MM.1S (cell line): Measurements from ENCODE around the gene GSTM4.
A peak's percentile ranks its signal among the peaks of the same experiment; 100 is the strongest.

Experiments
- DNase-seq: peaks from one replicate; pipeline ENCODE4 v3.0.0-alpha.2; 2015
- H2AFZ ChIP-seq: fragments of 300-600 bp; sonication (generic); 2 replicates; pipeline ENCODE4 v1.6.0; 2016; ENCODE audit warnings: antibody characterized with exemption, low read length
- H3F3A ChIP-seq: fragments of 300-600 bp; sonication (generic); 2 replicates; pipeline ENCODE4 v1.6.1; 2016; ENCODE audit warnings: mild to moderate bottlenecking, antibody characterized with exemption, low read length, moderate library complexity, mixed read lengths; ENCODE audit not compliant: insufficient read depth
- H3K27ac ChIP-seq: fragments of 300-600 bp; sonication (generic); 2 replicates; pipeline ENCODE4 v1.5.1; 2016; ENCODE audit warnings: mild to moderate bottlenecking, low read length
- H3K27me3 ChIP-seq: fragments of 300-600 bp; sonication (generic); replicated peaks from 2 replicates; pipeline ENCODE4 v1.6.0; 2016; ENCODE audit warnings: low read length; ENCODE audit not compliant: insufficient read depth
- H3K36me3 ChIP-seq: fragments of 300-600 bp; sonication (generic); replicated peaks from 2 replicates; pipeline ENCODE4 v1.6.1; 2016; ENCODE audit warnings: mild to moderate bottlenecking, low read length, mixed read lengths; ENCODE audit not compliant: insufficient read depth
- H3K4me1 ChIP-seq: fragments of 300-600 bp; sonication (generic); 2 replicates; pipeline ENCODE4 v1.6.1; 2016; ENCODE audit warnings: low read length, mixed read lengths
- H3K4me2 ChIP-seq: fragments of 300-600 bp; sonication (generic); 2 replicates; pipeline ENCODE4 v1.6.0; 2016; ENCODE audit warnings: low read depth, low read length
- H3K4me3 ChIP-seq: fragments of 300-600 bp; sonication (generic); 2 replicates; pipeline ENCODE4 v1.5.1; 2016; ENCODE audit warnings: low read length, mixed read lengths
- H3K79me2 ChIP-seq: fragments of 300-600 bp; sonication (generic); 2 replicates; pipeline ENCODE4 v1.6.1; 2016; ENCODE audit warnings: mixed run types, low read length, mixed read lengths
- H3K9ac ChIP-seq: fragments of 300-600 bp; sonication (generic); 2 replicates; pipeline ENCODE4 v1.6.1; 2016; ENCODE audit warnings: low read length, mixed read lengths
- H3K9me2 ChIP-seq: fragments of 300-600 bp; sonication (generic); replicated peaks from 2 replicates; pipeline ENCODE4 v1.6.1; 2016; ENCODE audit warnings: mild to moderate bottlenecking, low read length, mixed read lengths; ENCODE audit not compliant: insufficient read depth
- H3K9me3 ChIP-seq: fragments of 300-600 bp; sonication (generic); replicated peaks from 2 replicates; pipeline ENCODE4 v1.6.1; 2016; ENCODE audit warnings: mild to moderate bottlenecking, low read length, mixed read lengths; ENCODE audit not compliant: insufficient read depth
- H4K20me1 ChIP-seq: fragments of 300-600 bp; sonication (generic); 2 replicates; pipeline ENCODE4 v1.6.1; 2016; ENCODE audit warnings: mild to moderate bottlenecking, low read length, moderate library complexity, mixed read lengths; ENCODE audit not compliant: insufficient read depth
- CTCF ChIP-seq: fragments of 300-600 bp; sonication (generic); IDR thresholded peaks from 2 replicates; pipeline ENCODE4 v1.5.1; 2016; ENCODE audit warnings: antibody characterized with exemption, low read length, mixed read lengths
- EZH2 ChIP-seq: fragments of 300-600 bp; sonication (generic); optimal IDR thresholded peaks from 2 replicates; pipeline ENCODE3; 2017; ENCODE audit warnings: low read depth, mild to moderate bottlenecking, antibody characterized with exemption, low read length, mixed read lengths
- EZH2phosphoT487 ChIP-seq: fragments of 300-600 bp; sonication (generic); IDR thresholded peaks from 2 replicates; pipeline ENCODE4 v1.6.1; 2018; ENCODE audit warnings: antibody characterized with exemption, low read length

GSTM4 gene

DNA sequence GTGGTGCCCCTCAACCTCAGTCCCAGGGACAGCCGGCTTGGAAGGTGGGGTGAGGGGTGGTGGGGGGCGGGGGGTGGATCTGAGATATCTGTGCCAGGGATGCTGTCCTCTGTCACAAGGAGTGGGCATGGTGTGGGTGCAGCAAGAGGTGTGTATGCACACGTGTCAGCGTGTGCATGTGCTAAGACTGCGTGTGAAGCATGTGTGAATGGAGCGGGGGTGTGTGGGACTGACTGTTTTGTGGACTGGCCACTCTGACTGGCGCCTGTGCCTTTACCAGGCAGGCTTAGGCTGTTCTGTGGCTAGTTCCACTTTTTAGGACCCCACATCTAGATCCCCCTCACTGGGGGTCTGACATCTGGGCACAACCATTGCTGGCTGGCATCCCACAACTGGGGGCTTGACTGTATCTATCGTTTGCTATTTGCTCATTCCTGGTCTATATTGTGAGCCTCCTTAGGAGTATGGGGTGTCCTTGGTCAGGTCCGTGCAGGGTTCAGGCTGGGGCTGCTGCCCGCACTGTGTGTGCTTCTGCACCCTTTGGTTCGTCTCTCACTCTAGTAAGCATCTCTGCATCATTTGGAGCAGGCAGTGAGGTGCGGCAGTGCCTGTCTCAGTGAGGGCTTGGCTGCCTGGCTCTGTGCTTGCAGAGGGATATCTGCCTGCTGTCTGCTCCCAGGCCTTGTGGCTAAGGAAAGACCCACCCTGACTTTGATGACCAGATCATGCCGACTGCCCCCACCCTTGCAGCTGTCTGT lies 34.3 kb upstream of the GSTM4 start:
- H3F3A ChIP-seq: no peaks in the 10 kb centered on the region
- TF ChIP-seq EZH2 (no peak), EZH2phosphoT487 (no peak), CTCF (no peak)
- H2AFZ ChIP-seq: no peak overlapping the region
- no peak for DNase-seq
- peak overlapping the region; percentile 83; the same call in 1 of the 2 replicates for H3K9ac ChIP-seq
- H3K9me2 ChIP-seq: no peaks in the 10 kb centered on the region
- peak overlapping the region; percentile 90; the same call in 1 of the 2 replicates for H3K4me2 ChIP-seq
- no peaks in the 10 kb centered on the region for H3K36me3 ChIP-seq
- H3K27ac ChIP-seq: no peak overlapping the region
- H4K20me1 ChIP-seq: no peaks in the 10 kb centered on the region
- peak overlapping the region; percentile 86 for H3K4me3 ChIP-seq
- peaks cover 7% of the 10 kb centered on the region for H3K4me1 ChIP-seq
- peaks cover 32% of the 10 kb centered on the region for H3K79me2 ChIP-seq
- no peaks in the 10 kb centered on the region for H3K9me3 ChIP-seq
- no peaks in the 10 kb centered on the region for H3K27me3 ChIP-seq

- Histone ChIP-seq H3F3A (no peaks in the 10 kb centered on the region), H3K4me2 (no peak overlapping the region), H3K27ac (no peak overlapping the region), H4K20me1 (no peaks in the 10 kb centered on the region), H3K9ac (no peak overlapping the region), H3K9me3 (no peaks in the 10 kb centered on the region), H3K4me3 (no peak overlapping the region), H3K36me3 (no peaks in the 10 kb centered on the region), H3K79me2 (peaks cover 32% of the 10 kb centered on the region), H3K4me1 (peaks cover 7% of the 10 kb centered on the region), H2AFZ (no peak overlapping the region), H3K9me2 (no peaks in the 10 kb centered on the region), H3K27me3 (no peaks in the 10 kb centered on the region)
- DNase-seq: no peak
- TF ChIP-seq EZH2 (no peak), EZH2phosphoT487 (no peak), CTCF (no peak)
Measured at GRCh38 chr1:109622137-109622892, 33.6 kb upstream of the GSTM4 start.

DNA sequence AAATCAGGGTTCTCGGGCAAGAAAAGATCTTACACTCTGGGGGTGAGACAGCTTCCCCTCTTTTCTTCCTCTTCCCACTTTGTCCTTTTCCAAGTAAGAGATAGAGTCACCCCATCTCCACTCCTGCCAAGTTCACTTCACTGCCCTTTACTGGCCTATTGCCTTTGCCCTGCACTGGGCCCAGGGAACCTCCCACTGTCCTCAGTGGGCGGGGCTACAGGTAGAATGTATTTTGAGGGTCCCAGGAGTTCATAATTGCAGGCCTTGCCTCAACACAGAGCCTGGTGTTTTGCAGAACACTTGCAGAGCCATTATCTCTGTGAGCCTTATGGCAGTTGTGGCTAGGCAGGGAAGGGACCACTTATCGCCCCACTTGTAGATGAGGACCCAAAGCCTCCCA lies 33.0 kb upstream of the GSTM4 start:
- Histone ChIP-seq H3K27me3 (no peaks in the 10 kb centered on the region), H3K9ac (no peak overlapping the region), H3K9me2 (no peaks in the 10 kb centered on the region), H3K27ac (no peak overlapping the region), H3K9me3 (no peaks in the 10 kb centered on the region), H3K36me3 (no peaks in the 10 kb centered on the region), H3K79me2 (peaks cover 32% of the 10 kb centered on the region), H3K4me3 (no peak overlapping the region), H4K20me1 (no peaks in the 10 kb centered on the region), H2AFZ (no peak overlapping the region), H3K4me2 (no peak overlapping the region), H3F3A (no peaks in the 10 kb centered on the region), H3K4me1 (peaks cover 7% of the 10 kb centered on the region)
- no peak for TF ChIP-seq CTCF
- no peak for TF ChIP-seq EZH2phosphoT487
- TF ChIP-seq EZH2: no peak
- DNase-seq: no peak
